K562 (cell line): ENCODE measurements around the gene EPN3. TPM values are rescaled to one million over a fixed set of nuclear protein-coding genes. Genes with fewer than 3 reads are reported as not detected.

Source experiments
- ATAC-seq: fragments of 200-7000 bp; cut with Tn5 transposase; 3 replicates; pipeline ENCODE4 v1.9.1; 2020; ENCODE audit warnings: moderate library complexity
- BruUV-seq: library from RNA; stranded (reverse); fragments of 400-500 nt; replicated peaks from 2 replicates; lab custom pipeline; 2021; lab: Mats Ljungman, UMichigan
- CTCF ChIA-PET: fragments of 300-600 bp; formaldehyde crosslinking; extraction: SDS; loops from one replicate; lab custom pipeline; 2021; ENCODE audit warnings: low intra/inter-chr PET ratio; lab: Yijun Ruan, JAX
- POLR2A ChIA-PET: fragments of 300-600, 350-650 bp; sonication (Branson Sonifier 250); formaldehyde crosslinking; extraction: SDS; loops from one replicate; lab custom pipeline; 2021; ENCODE audit warnings: antibody characterized with exemption, inconsistent platforms; lab: Yijun Ruan, JAX
- DNase-seq, 4 experiments: peaks; one replicate each; pipeline versions ENCODE4 v3.0.0 to v3.0.0-alpha.2; 2011 to 2018; ENCODE audit warnings: low spot score in 3 of 4, mixed read lengths in 3 of 4; ENCODE audit errors: extremely low read depth in 1 of 4
- FAIRE-seq: peaks from 2 replicates; lab custom pipeline; 2011; peaks lifted over from hg19 to GRCh38; lab: Jason Lieb, UNC
- H2AFZ ChIP-seq: 2 replicates; pipeline ENCODE4 v1.6.0; 2011; ENCODE audit warnings: low read depth, low read length, control low read depth, inconsistent platforms
- H3K27ac ChIP-seq: fragments of 200-600 bp; 3 replicates; pipeline ENCODE4 v1.8.0; 2011; ENCODE audit warnings: low read depth, mild to moderate bottlenecking, control low read depth, inconsistent platforms, low read length, moderate library complexity, mixed read lengths; ENCODE audit errors: extremely low read depth
- H3K27me3 ChIP-seq, 2 experiments: fragments of 300-600 bp in 1 of 2; 2 replicates in 1 of 2; 3 replicates in 1 of 2; pipeline versions ENCODE4 v1.6.0 to v1.8.0; 2011; ENCODE audit warnings: inconsistent platforms in 2 of 2, low read length in 2 of 2, mild to moderate bottlenecking in 1 of 2, mixed read lengths in 1 of 2, moderate library complexity in 1 of 2; ENCODE audit not compliant: control insufficient read depth in 2 of 2, insufficient read depth in 2 of 2
- H3K36me3 ChIP-seq: fragments of 300-600 bp; 3 replicates; pipeline ENCODE4 v1.8.0; 2011; ENCODE audit warnings: mild to moderate bottlenecking, low read length, inconsistent platforms; ENCODE audit not compliant: control insufficient read depth, insufficient read depth
- H3K4me1 ChIP-seq, 2 experiments: fragments of 200-600 bp in 1 of 2; replicated peaks in 1 of 2; 2 replicates in 1 of 2; 3 replicates in 1 of 2; pipeline versions ENCODE4 v1.5.1 to v1.8.0; 2011; ENCODE audit warnings: inconsistent platforms in 2 of 2, low read length in 2 of 2, mild to moderate bottlenecking in 1 of 2, mixed read lengths in 1 of 2, moderate library complexity in 1 of 2; ENCODE audit not compliant: control insufficient read depth in 2 of 2, insufficient read depth in 2 of 2
- H3K4me2 ChIP-seq: 2 replicates; pipeline ENCODE4 v1.6.1; 2011; ENCODE audit warnings: low read length, control low read depth, inconsistent platforms, mixed read lengths; ENCODE audit not compliant: insufficient read depth
- H3K4me3 ChIP-seq: fragments of 200-600 bp; sonication (generic), shearing (Covaris generic); 2 replicates; pipeline ENCODE4 v1.5.1; 2016; ENCODE audit warnings: control low read depth, inconsistent platforms
- H3K79me2 ChIP-seq: fragments of 200-600 bp; 3 replicates; pipeline ENCODE4 v1.8.0; 2011; ENCODE audit warnings: low read length, inconsistent platforms; ENCODE audit not compliant: control insufficient read depth, insufficient read depth
- H3K9ac ChIP-seq, 2 experiments: 2 replicates each; pipeline versions ENCODE4 v1.6.0 to v1.6.1; 2011; ENCODE audit warnings: low read depth in 2 of 2, low read length in 2 of 2, control low read depth in 1 of 2, inconsistent platforms in 1 of 2, mild to moderate bottlenecking in 1 of 2, mixed read lengths in 1 of 2; ENCODE audit not compliant: insufficient read depth in 1 of 2
- H3K9me1 ChIP-seq: one replicate; pipeline ENCODE4 v1.6.0; 2011; ENCODE audit warnings: inconsistent platforms, mild to moderate bottlenecking, low read length, moderate library complexity; ENCODE audit not compliant: control insufficient read depth, insufficient read depth
- H3K9me3 ChIP-seq: replicated peaks from 2 replicates; pipeline ENCODE4 v1.5.1; 2011; ENCODE audit warnings: low read depth, low read length, inconsistent platforms; ENCODE audit not compliant: control insufficient read depth, insufficient read depth
- H4K20me1 ChIP-seq: replicated peaks from 2 replicates; pipeline ENCODE4 v1.6.1; 2011; ENCODE audit warnings: low read length, inconsistent platforms, mixed read lengths; ENCODE audit not compliant: control insufficient read depth, insufficient read depth
- ARNT ChIP-seq, 2 experiments: fragments of 450-650 bp; IDR thresholded peaks; 2 replicates each; pipeline ENCODE4 v1.6.1; 2016; ENCODE audit warnings: mild to moderate bottlenecking in 1 of 2
- CHD1 ChIP-seq: fragments of 200-600 bp; sonication (generic); IDR thresholded peaks from one replicate; pipeline ENCODE4 v1.6.1; 2012; ENCODE audit warnings: mild to moderate bottlenecking, moderate library complexity, low read length, inconsistent platforms
- GABPA ChIP-seq: fragments of 200-800 bp; sonication (Bioruptor generic); conservative IDR thresholded peaks from 2 replicates; pipeline ENCODE4 v1.6.1; 2016; ENCODE audit warnings: low read depth, missing genetic modification characterization, missing compliant biosample characterization
- POLR2AphosphoS2 ChIP-seq: IDR thresholded peaks from 2 replicates; pipeline ENCODE4 v1.6.1; 2012; ENCODE audit warnings: low read length, improper control_type of control experiment
- TSC22D4 ChIP-seq: fragments of 450-650 bp; IDR thresholded peaks from 2 replicates; pipeline ENCODE4 v1.6.1; 2016; ENCODE audit warnings: missing genetic modification characterization, missing biosample characterization, control low read depth
- ZFP1 ChIP-seq: fragments of 450-650 bp; formaldehyde crosslinking; IDR thresholded peaks from 2 replicates; pipeline ENCODE4 v1.4.0; 2020; ENCODE audit warnings: mild to moderate bottlenecking, mixed read lengths
- ZNF785 ChIP-seq: fragments of 250-450 bp; sonication (Bioruptor Pico); IDR thresholded peaks from 2 replicates; pipeline ENCODE4 v1.4.0; 2020; ENCODE audit warnings: mild to moderate bottlenecking
- in situ Hi-C: fragments of 300-500 bp; cut with MboI; formaldehyde crosslinking; loops from 4 replicates; pipeline ENCODE4 v1.15.0; 2018; ENCODE audit warnings: inconsistent platforms, mixed read lengths
- intact Hi-C: fragments of 100-400 bp; cut with micrococcal nuclease; formaldehyde crosslinking; loops from 2 replicates; pipeline ENCODE4 v1.14.2; 2022
- polyA plus RNA-seq, 8 experiments: library from polyadenylated mRNA; depleted of rRNA in 4 of 8; stranded (reverse) in 5 of 8; unstranded in 3 of 8; fragments of >200 nt; fragmentation: Nextera tagmentation in 2 of 8; fragmentation: Illumina TruSeq in 1 of 8; extraction: Ambion mirVana in 2 of 8; extraction: Trizol in 1 of 8; gene quantifications; 2 replicates each; pipeline versions ENCODE4 v1.2.1 to v1.2.3, GENCODE V29; 2011 to 2014; ENCODE audit warnings: inconsistent platforms in 1 of 8, missing spikeins in 1 of 8
- total RNA-seq, 7 experiments: library from RNA; depleted of rRNA in 6 of 7; stranded (reverse); fragments of >200 nt in 6 of 7; fragmentation: Illumina TruSeq in 2 of 7; extraction: Trizol in 2 of 7; gene quantifications; 2 replicates each; pipeline versions ENCODE4 v1.2.1 to v1.2.3, GENCODE V29; 2011 to 2021; ENCODE audit warnings: low replicate concordance in 1 of 7
- TF ChIP-seq, protein P1 (sequence below): fragments of 250-450 bp; sonication (Bioruptor Pico); IDR thresholded peaks from 2 replicates; pipeline ENCODE4 v1.4.0; 2020
- TF ChIP-seq, protein P2 (sequence below): sonication (generic); formaldehyde crosslinking; IDR thresholded peaks from 2 replicates; pipeline ENCODE4 v1.8.1; 2023; ENCODE audit warnings: mild to moderate bottlenecking, missing genetic modification reagents

The EPN3 gene
- total and polyA plus RNA-seq, 9 of the 15 experiments (the other 6 are each of a cell fraction or from before 2014, with no cell fraction given), result 0.16 TPM; not detected in 8

- H2AFZ ChIP-seq, result no peak overlapping the region
- ATAC-seq, result no peak
- no TSS peak for BruUV-seq
- no peaks in the 10 kb centered on the region; a peak in 2 of 5 replicates for H3K4me1 ChIP-seq
- intact Hi-C loops (no loop called here), in situ Hi-C loops (no loop called here)
- H3K36me3 ChIP-seq, result no peaks in the 10 kb centered on the region
- H4K20me1 ChIP-seq, result 0 out of 2 replicates have a peak, but pooled peaks cover 3% of the 10 kb centered on the region
- POLR2A ChIA-PET, result no interaction called here
- H3K9me3 ChIP-seq, result no peaks in the 10 kb centered on the region
- H3K27me3 ChIP-seq, result peaks cover 14 to 20% of the 10 kb centered on the region in 2 experiments; a peak in 4 of 5 replicates
- no peak overlapping the region for H3K9ac ChIP-seq
- no peak for FAIRE-seq
- H3K4me2 ChIP-seq, result no peak overlapping the region
- H3K9me1 ChIP-seq, result no peaks in the 10 kb centered on the region
- no peaks in the 10 kb centered on the region for H3K79me2 ChIP-seq
- TF ChIP-seq ARNT (IDR thresholded peaks at IDR 0.05) (no peak), POLR2AphosphoS2 (no peak), GABPA (tag) (no peak), ZFP1 (CRISPR knock-in tag) (no peak), ZNF785 (CRISPR knock-in tag) (no peak), TSC22D4 (no peak), CHD1 (no peak)
- TF ChIP-seq, protein P1, sequence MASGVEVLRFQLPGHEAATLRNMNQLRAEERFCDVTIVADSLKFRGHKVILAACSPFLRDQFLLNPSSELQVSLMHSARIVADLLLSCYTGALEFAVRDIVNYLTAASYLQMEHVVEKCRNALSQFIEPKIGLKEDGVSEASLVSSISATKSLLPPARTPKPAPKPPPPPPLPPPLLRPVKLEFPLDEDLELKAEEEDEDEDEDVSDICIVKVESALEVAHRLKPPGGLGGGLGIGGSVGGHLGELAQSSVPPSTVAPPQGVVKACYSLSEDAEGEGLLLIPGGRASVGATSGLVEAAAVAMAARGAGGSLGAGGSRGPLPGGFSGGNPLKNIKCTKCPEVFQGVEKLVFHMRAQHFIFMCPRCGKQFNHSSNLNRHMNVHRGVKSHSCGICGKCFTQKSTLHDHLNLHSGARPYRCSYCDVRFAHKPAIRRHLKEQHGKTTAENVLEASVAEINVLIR, result no peak
- TF ChIP-seq, protein P2, sequence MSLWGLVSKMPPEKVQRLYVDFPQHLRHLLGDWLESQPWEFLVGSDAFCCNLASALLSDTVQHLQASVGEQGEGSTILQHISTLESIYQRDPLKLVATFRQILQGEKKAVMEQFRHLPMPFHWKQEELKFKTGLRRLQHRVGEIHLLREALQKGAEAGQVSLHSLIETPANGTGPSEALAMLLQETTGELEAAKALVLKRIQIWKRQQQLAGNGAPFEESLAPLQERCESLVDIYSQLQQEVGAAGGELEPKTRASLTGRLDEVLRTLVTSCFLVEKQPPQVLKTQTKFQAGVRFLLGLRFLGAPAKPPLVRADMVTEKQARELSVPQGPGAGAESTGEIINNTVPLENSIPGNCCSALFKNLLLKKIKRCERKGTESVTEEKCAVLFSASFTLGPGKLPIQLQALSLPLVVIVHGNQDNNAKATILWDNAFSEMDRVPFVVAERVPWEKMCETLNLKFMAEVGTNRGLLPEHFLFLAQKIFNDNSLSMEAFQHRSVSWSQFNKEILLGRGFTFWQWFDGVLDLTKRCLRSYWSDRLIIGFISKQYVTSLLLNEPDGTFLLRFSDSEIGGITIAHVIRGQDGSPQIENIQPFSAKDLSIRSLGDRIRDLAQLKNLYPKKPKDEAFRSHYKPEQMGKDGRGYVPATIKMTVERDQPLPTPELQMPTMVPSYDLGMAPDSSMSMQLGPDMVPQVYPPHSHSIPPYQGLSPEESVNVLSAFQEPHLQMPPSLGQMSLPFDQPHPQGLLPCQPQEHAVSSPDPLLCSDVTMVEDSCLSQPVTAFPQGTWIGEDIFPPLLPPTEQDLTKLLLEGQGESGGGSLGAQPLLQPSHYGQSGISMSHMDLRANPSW (CRISPR knock-in tag), result no peak
- no peak overlapping the region for H3K4me3 ChIP-seq
- no peak overlapping the region for H3K27ac ChIP-seq
- CTCF ChIA-PET, result no interaction called here
- DNase-seq, result no peak
Observed at GRCh38 chr17:50499270-50499669, 33.3 kb upstream of the EPN3 start.
